ENCODE measurements around the gene GEMIN7.

The GEMIN7 gene

DNA sequence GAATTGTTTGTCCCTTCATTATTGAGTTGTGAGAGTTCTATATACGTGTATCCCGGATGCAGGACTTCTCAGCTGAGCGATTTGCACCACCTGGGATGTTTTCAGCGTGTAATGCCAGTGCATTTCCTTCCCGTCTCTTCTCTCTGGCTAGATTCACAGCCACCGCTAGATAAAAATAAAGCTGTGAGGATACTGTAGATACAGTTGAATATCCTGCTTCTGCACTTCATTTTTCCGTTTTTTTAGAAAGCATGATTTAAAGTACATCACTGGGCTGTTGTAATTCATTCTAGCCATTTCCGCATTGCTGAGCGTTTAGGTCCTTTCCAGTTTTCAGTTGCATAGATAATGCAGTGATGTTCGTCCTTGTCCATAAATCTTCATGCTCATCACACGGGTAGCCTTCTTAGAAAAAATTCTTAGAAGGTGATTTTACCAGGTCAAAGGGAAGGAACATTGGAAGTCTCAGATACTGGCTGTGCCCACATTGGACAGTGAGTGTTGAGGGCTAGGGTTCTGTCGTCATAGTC lies 28.6 kb downstream of the GEMIN7 start:
- H3K27ac ChIP-seq (ENCODE audit: low read depth, low read length, poor library complexity, severe bottlenecking), result no peak overlapping the region
- no peaks in the 10 kb centered on the region for H3K36me3 ChIP-seq (ENCODE audit: insufficient read depth, low read length)
- peaks cover 60% of the 10 kb centered on the region for H3K4me1 ChIP-seq (ENCODE audit: insufficient read depth, low read length, severe bottlenecking)
- no peak for TF ChIP-seq EZH2 (IDR thresholded peaks at IDR 0.05; ENCODE audit: borderline replicate concordance, low read length)
- TF ChIP-seq, protein P1, sequence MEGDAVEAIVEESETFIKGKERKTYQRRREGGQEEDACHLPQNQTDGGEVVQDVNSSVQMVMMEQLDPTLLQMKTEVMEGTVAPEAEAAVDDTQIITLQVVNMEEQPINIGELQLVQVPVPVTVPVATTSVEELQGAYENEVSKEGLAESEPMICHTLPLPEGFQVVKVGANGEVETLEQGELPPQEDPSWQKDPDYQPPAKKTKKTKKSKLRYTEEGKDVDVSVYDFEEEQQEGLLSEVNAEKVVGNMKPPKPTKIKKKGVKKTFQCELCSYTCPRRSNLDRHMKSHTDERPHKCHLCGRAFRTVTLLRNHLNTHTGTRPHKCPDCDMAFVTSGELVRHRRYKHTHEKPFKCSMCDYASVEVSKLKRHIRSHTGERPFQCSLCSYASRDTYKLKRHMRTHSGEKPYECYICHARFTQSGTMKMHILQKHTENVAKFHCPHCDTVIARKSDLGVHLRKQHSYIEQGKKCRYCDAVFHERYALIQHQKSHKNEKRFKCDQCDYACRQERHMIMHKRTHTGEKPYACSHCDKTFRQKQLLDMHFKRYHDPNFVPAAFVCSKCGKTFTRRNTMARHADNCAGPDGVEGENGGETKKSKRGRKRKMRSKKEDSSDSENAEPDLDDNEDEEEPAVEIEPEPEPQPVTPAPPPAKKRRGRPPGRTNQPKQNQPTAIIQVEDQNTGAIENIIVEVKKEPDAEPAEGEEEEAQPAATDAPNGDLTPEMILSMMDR (IDR thresholded peaks at IDR 0.05; ENCODE audit: low read length), result no peak
- H3F3A ChIP-seq (ENCODE audit: insufficient read depth, low read length), result no peaks in the 10 kb centered on the region
- no peaks in the 10 kb centered on the region for H4K20me1 ChIP-seq (ENCODE audit: insufficient read depth, low read length)
- H3K27me3 ChIP-seq (ENCODE audit: insufficient read depth, low read length), result no peaks in the 10 kb centered on the region
- no peak overlapping the region for H2AFZ ChIP-seq (ENCODE audit: low read length)
- no peak overlapping the region for H3K4me3 ChIP-seq (ENCODE audit: low read depth, low read length, poor library complexity, severe bottlenecking)
- no peak overlapping the region for H3K9ac ChIP-seq (ENCODE audit: low read length)
- H3K79me2 ChIP-seq (ENCODE audit: insufficient read depth, low read length), result peaks cover 16% of the 10 kb centered on the region; the same call in 1 of the 2 replicates
- H3K4me2 ChIP-seq (ENCODE audit: low read length), result no peak overlapping the region
- H3K9me2 ChIP-seq (ENCODE audit: low read depth, low read length), result no peaks in the 10 kb centered on the region
- no peaks in the 10 kb centered on the region for H3K9me3 ChIP-seq (ENCODE audit: low read length)

DNA sequence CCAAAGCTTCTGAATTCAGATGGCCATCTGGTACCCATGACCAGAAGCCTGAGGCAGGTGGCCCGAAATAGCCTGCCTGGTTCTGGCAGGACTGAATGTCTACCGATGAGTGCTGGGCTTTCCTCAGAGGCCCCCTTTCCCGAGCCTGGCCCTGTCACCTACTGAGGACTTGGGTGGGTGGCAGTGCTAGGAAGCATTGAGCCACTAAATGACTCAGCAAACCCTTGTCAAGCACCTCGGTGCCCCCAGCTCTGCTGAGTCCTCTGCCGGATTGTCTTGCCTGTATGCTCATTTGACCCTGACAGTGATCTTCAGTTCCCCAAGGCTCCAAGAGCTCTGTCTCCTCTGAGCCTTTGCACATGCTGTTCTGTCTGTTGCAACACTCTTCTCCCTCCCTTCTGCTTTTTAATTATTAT lies 31.8 kb downstream of the GEMIN7 start:
- no peak for TF ChIP-seq EZH2 (IDR thresholded peaks at IDR 0.05; ENCODE audit: borderline replicate concordance, low read length)
- TF ChIP-seq, protein P1 (IDR thresholded peaks at IDR 0.05; ENCODE audit: low read length), result no peak
- H3F3A ChIP-seq (ENCODE audit: insufficient read depth, low read length), result no peaks in the 10 kb centered on the region
- no peak overlapping the region for H3K4me3 ChIP-seq (ENCODE audit: low read depth, low read length, poor library complexity, severe bottlenecking)
- H3K9me3 ChIP-seq (ENCODE audit: low read length), result no peaks in the 10 kb centered on the region
- no peaks in the 10 kb centered on the region for H4K20me1 ChIP-seq (ENCODE audit: insufficient read depth, low read length)
- H3K27ac ChIP-seq (ENCODE audit: low read depth, low read length, poor library complexity, severe bottlenecking), result peak overlapping the region; percentile 6
- H3K9ac ChIP-seq (ENCODE audit: low read length), result no peak overlapping the region
- H2AFZ ChIP-seq (ENCODE audit: low read length), result no peak overlapping the region
- H3K4me1 ChIP-seq (ENCODE audit: insufficient read depth, low read length, severe bottlenecking), result peaks cover 66% of the 10 kb centered on the region
- H3K36me3 ChIP-seq (ENCODE audit: insufficient read depth, low read length), result no peaks in the 10 kb centered on the region
- H3K79me2 ChIP-seq (ENCODE audit: insufficient read depth, low read length), result peaks cover 16% of the 10 kb centered on the region; the same call in 1 of the 2 replicates
- H3K9me2 ChIP-seq (ENCODE audit: low read depth, low read length), result no peaks in the 10 kb centered on the region
- H3K4me2 ChIP-seq (ENCODE audit: low read length), result no peak overlapping the region
- H3K27me3 ChIP-seq (ENCODE audit: insufficient read depth, low read length), result no peaks in the 10 kb centered on the region

DNA sequence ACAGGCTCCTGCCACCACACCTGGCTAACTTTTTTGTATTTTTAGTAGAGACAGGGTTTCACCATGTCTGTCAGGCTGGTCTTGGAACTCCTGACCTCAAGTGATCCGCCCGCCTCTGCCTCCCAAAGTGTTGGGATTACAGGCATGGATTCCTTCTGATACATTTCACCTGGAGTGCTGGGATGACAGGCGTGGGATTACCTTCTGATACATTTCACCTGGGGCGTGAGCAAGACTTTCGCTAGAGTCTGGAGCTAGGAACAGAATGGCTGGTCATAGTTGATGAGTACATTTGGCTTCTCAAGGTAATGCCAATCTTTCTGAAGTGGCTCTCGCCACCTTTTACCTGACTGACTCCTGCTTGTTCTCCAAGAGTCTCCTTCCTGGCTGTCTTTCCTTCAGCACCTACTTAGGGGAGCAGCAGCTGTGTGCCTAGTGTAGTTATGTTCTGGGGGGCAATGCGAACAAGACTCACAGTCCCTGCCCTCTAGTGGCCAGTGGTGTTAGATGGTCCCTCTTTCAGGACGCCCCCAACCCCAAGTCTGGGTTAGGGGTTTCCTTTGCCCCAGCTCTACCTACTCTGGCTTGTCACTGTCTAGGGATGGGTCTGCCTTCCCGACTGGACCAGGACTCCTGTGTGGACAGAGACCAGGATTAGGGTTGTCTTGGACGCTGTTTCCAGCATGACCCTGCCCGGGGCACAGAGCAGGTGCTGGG lies 33.2 kb downstream of the GEMIN7 start:
- Histone ChIP-seq H3K9me3 (ENCODE audit: low read length) (no peaks in the 10 kb centered on the region), H3K4me1 (ENCODE audit: insufficient read depth, low read length, severe bottlenecking) (peaks cover 78% of the 10 kb centered on the region), H3K4me2 (ENCODE audit: low read length) (no peak overlapping the region; the same call in 1 of the 2 replicates), H3F3A (ENCODE audit: insufficient read depth, low read length) (no peaks in the 10 kb centered on the region), H3K27ac (ENCODE audit: low read depth, low read length, poor library complexity, severe bottlenecking) (peak overlapping the region; percentile 84), H3K27me3 (ENCODE audit: insufficient read depth, low read length) (no peaks in the 10 kb centered on the region), H3K9ac (ENCODE audit: low read length) (no peak overlapping the region; the same call in 1 of the 2 replicates), H2AFZ (ENCODE audit: low read length) (no peak overlapping the region), H4K20me1 (ENCODE audit: insufficient read depth, low read length) (no peaks in the 10 kb centered on the region), H3K79me2 (ENCODE audit: insufficient read depth, low read length) (peaks cover 14% of the 10 kb centered on the region; the same call in 1 of the 2 replicates), H3K9me2 (ENCODE audit: low read depth, low read length) (no peaks in the 10 kb centered on the region), H3K4me3 (ENCODE audit: low read depth, low read length, poor library complexity, severe bottlenecking) (no peak overlapping the region), H3K36me3 (ENCODE audit: insufficient read depth, low read length) (no peaks in the 10 kb centered on the region)
- TF ChIP-seq, protein P1 (IDR thresholded peaks at IDR 0.05; ENCODE audit: low read length), result no peak
- no peak for TF ChIP-seq EZH2 (IDR thresholded peaks at IDR 0.05; ENCODE audit: borderline replicate concordance, low read length)

All from OCI-LY1 (cell line).